ENCODE data around the gene SH3PXD2A. TPM values are rescaled to one million over a fixed set of nuclear protein-coding genes. Genes with fewer than 3 reads are reported as not detected.

Gene SH3PXD2A
- total and polyA plus RNA-seq, 2 experiments from 2014 or later, result 1.8 to 5.0 TPM

GRCh38 chr10:103603382-103603781, 252.0 kb downstream of the SH3PXD2A start (continued):
- TF ChIP-seq ZNF462 (CRISPR knock-in tag; IDR thresholded peaks at IDR 0.05), result no peak
- no peak for TF ChIP-seq ETS1 (IDR thresholded peaks at IDR 0.05)
- TF ChIP-seq NANOG (IDR thresholded peaks at IDR 0.05; ENCODE audit: borderline replicate concordance), result no peak
- no peak for TF ChIP-seq ZNF331 (CRISPR knock-in tag; IDR thresholded peaks at IDR 0.05; ENCODE audit: low read depth)
- TF ChIP-seq CREB1 (CRISPR knock-in tag; IDR thresholded peaks at IDR 0.05; ENCODE audit: low read depth), result no peak
- TF ChIP-seq REST (IDR thresholded peaks at IDR 0.05; ENCODE audit: unreplicated experiment), result no peak
- no peak for TF ChIP-seq EZH2phosphoT487 (IDR thresholded peaks at IDR 0.05; ENCODE audit: unreplicated experiment)
- TF ChIP-seq EZH2 (IDR thresholded peaks at IDR 0.05; ENCODE audit: low read depth, unreplicated experiment), result no peak
- no peak for TF ChIP-seq ZNF114 (CRISPR knock-in tag; IDR thresholded peaks at IDR 0.05)
- TF ChIP-seq POLR2AphosphoS5 (IDR thresholded peaks at IDR 0.05; ENCODE audit: low read depth), result no peak
- TF ChIP-seq STAT1 (IDR thresholded peaks at IDR 0.05; ENCODE audit: unreplicated experiment), result no peak
- no peak for TF ChIP-seq JUNB (IDR thresholded peaks at IDR 0.05; ENCODE audit: unreplicated experiment)
